GM12878 (cell line): Measurements from ENCODE around the gene CRAMP1. TPM values are rescaled to one million over a fixed set of nuclear protein-coding genes. Genes with fewer than 3 reads are reported as not detected.

Experiments
- ATAC-seq: fragments of 200-7000 bp; cut with Tn5 transposase; 3 replicates; pipeline ENCODE4 v1.9.1; 2020; ENCODE audit warnings: mild to moderate bottlenecking, moderate library complexity
- BruUV-seq: library from RNA; stranded (reverse); fragments of 400-500 nt; replicated peaks from 2 replicates; lab custom pipeline; 2021; lab: Mats Ljungman, UMichigan
- CTCF ChIA-PET: fragments of 300-600 bp; sonication (Branson Sonifier 250); formaldehyde crosslinking; extraction: SDS; loops from one replicate; lab custom pipeline; 2021; ENCODE audit warnings: inconsistent platforms; lab: Yijun Ruan, JAX
- POLR2A ChIA-PET: fragments of 350-600 bp; formaldehyde crosslinking; extraction: SDS; loops from one replicate; lab custom pipeline; 2021; ENCODE audit warnings: inconsistent platforms; lab: Charles Lee
- RAD21 ChIA-PET: fragments of 300-600 bp; sonication (Branson Sonifier 250); formaldehyde crosslinking; loops from one replicate; lab custom pipeline; 2023; ENCODE audit warnings: antibody characterized with exemption; ENCODE audit not compliant: unreplicated experiment; lab: Charles Lee
- SMC1A ChIA-PET: fragments of 300-600 bp; sonication (Branson Sonifier 250); formaldehyde crosslinking; loops from one replicate; lab custom pipeline; 2023; ENCODE audit not compliant: unreplicated experiment, uncharacterized antibody; lab: Charles Lee
- DNase-seq: peaks from one replicate; pipeline ENCODE4 v3.0.0-alpha.2; 2011; ENCODE audit warnings: low read depth, low spot score
- FAIRE-seq: peaks from 3 replicates; lab custom pipeline; 2011; peaks lifted over from hg19 to GRCh38; lab: Jason Lieb, UNC
- H2AFZ ChIP-seq: 2 replicates; pipeline ENCODE4 v1.6.0; 2011; ENCODE audit warnings: low read depth, low read length, control low read depth; ENCODE audit not compliant: control insufficient read depth
- H3K27ac ChIP-seq: 2 replicates; pipeline ENCODE4 v1.5.1; 2011; ENCODE audit warnings: control low read depth; ENCODE audit not compliant: control insufficient read depth, insufficient read depth
- H3K27me3 ChIP-seq, 2 experiments: replicated peaks in 1 of 2; 2 replicates each; pipeline versions ENCODE4 v1.6.0 to v1.6.1; 2011; ENCODE audit warnings: low read length in 1 of 2; ENCODE audit not compliant: control insufficient read depth in 2 of 2, insufficient read depth in 2 of 2
- H3K36me3 ChIP-seq, 2 experiments: 2 replicates each; pipeline ENCODE4 v1.5.1; 2011; ENCODE audit warnings: low read length in 1 of 2; ENCODE audit not compliant: control insufficient read depth in 2 of 2, insufficient read depth in 2 of 2
- H3K4me1 ChIP-seq: 2 replicates; pipeline ENCODE4 v1.6.1; 2011; ENCODE audit warnings: mild to moderate bottlenecking, low read length, moderate library complexity, mixed read lengths; ENCODE audit not compliant: control insufficient read depth, insufficient read depth
- H3K4me2 ChIP-seq: 2 replicates; pipeline ENCODE4 v1.6.0; 2011; ENCODE audit warnings: control low read depth; ENCODE audit not compliant: control insufficient read depth, insufficient read depth
- H3K4me3 ChIP-seq: fragments of 200-600 bp; sonication (generic); 2 replicates; pipeline ENCODE4 v1.5.1; 2016
- H3K79me2 ChIP-seq: 2 replicates; pipeline ENCODE4 v1.6.0; 2011; ENCODE audit warnings: low read length; ENCODE audit not compliant: control insufficient read depth, insufficient read depth
- H3K9ac ChIP-seq: 2 replicates; pipeline ENCODE4 v1.8.0; 2011; ENCODE audit warnings: low read length, control low read depth, mixed read lengths; ENCODE audit not compliant: control insufficient read depth, insufficient read depth
- H3K9me3 ChIP-seq: replicated peaks from 3 replicates; pipeline ENCODE4 v1.5.1; 2011; ENCODE audit warnings: mild to moderate bottlenecking, low read length; ENCODE audit not compliant: control insufficient read depth, insufficient read depth
- H4K20me1 ChIP-seq: 2 replicates; pipeline ENCODE4 v1.6.0; 2011; ENCODE audit not compliant: control insufficient read depth, insufficient read depth
- BACH1 ChIP-seq: fragments of 450-650 bp; IDR thresholded peaks from 2 replicates; pipeline ENCODE4 v1.6.1; 2017; ENCODE audit warnings: mild to moderate bottlenecking, borderline replicate concordance
- CEBPZ ChIP-seq: fragments of 150-350 bp; IDR thresholded peaks from 2 replicates; pipeline ENCODE4 v1.6.1; 2016; ENCODE audit warnings: low read depth, low read length
- CREB1 ChIP-seq: IDR thresholded peaks from 2 replicates; pipeline ENCODE4 v1.6.1; 2012; ENCODE audit warnings: low read depth, mild to moderate bottlenecking, inconsistent platforms
- ESRRA ChIP-seq: IDR thresholded peaks from 2 replicates; pipeline ENCODE4 v1.6.1; 2012; ENCODE audit warnings: mild to moderate bottlenecking, low read length, improper control_type of control experiment
- IKZF2 ChIP-seq, 2 experiments: fragments of 450-650 bp; IDR thresholded peaks; 2 replicates each; pipeline ENCODE4 v1.6.1; 2017; ENCODE audit warnings: mild to moderate bottlenecking in 2 of 2, moderate library complexity in 2 of 2
- NFIC ChIP-seq: IDR thresholded peaks from 2 replicates; pipeline ENCODE4 v1.6.1; 2012; ENCODE audit warnings: low read depth, mild to moderate bottlenecking, inconsistent platforms, low read length, moderate library complexity
- POLR2AphosphoS2 ChIP-seq: IDR thresholded peaks from 2 replicates; pipeline ENCODE4 v1.6.1; 2011; ENCODE audit warnings: low read depth, mild to moderate bottlenecking, low read length, improper control_type of control experiment, moderate library complexity
- RELB ChIP-seq: fragments of 450-650 bp; IDR thresholded peaks from 2 replicates; pipeline ENCODE4 v1.6.1; 2017; ENCODE audit warnings: low read depth, mild to moderate bottlenecking, moderate library complexity
- TBL1XR1 ChIP-seq: IDR thresholded peaks from 2 replicates; pipeline ENCODE4 v1.6.1; 2012; ENCODE audit warnings: low read depth, low read length, improper control_type of control experiment
- ZNF207 ChIP-seq: fragments of 450-650 bp; IDR thresholded peaks from 2 replicates; pipeline ENCODE4 v1.6.1; 2014; ENCODE audit warnings: antibody characterized with exemption, mild to moderate bottlenecking, borderline replicate concordance
- ZSCAN29 ChIP-seq: fragments of 450-650 bp; IDR thresholded peaks from 2 replicates; pipeline ENCODE4 v1.6.1; 2017; ENCODE audit warnings: mild to moderate bottlenecking, moderate library complexity
- WGBS: methylation state at CpG from one replicate; pipeline ENCODE4 v1.1.6; 2016; ENCODE audit warnings: low lambda C conversion rate; ENCODE audit not compliant: insufficient replicate concordance, insufficient coverage; ENCODE audit errors: missing lambda C conversion rate; 5-methylcytosine and 5-hydroxymethylcytosine counted together
- in situ Hi-C: fragments of 300-500 bp; cut with MboI; formaldehyde crosslinking; loops from 9 replicates; pipeline ENCODE4 v1.14.3; 2018; ENCODE audit warnings: mixed read lengths
- intact Hi-C: fragments of 100-400 bp; cut with micrococcal nuclease; formaldehyde crosslinking; loops from one replicate; pipeline ENCODE4 v1.14.2; 2022; ENCODE audit not compliant: unreplicated experiment
- polyA plus RNA-seq, 11 experiments: library from polyadenylated mRNA; depleted of rRNA in 4 of 11; unstranded in 6 of 11; stranded (reverse) in 5 of 11; fragments of >200 nt; fragmentation: Nextera tagmentation in 4 of 11; fragmentation: Illumina TruSeq in 1 of 11; extraction: Ambion mirVana in 4 of 11; extraction: Trizol in 1 of 11; gene quantifications; 1 replicate in 1 of 11; 2 replicates in 10 of 11; pipeline versions ENCODE4 v1.2.1 to v1.2.3, GENCODE V29; 2011 to 2016; ENCODE audit warnings: inconsistent platforms in 2 of 11, missing spikeins in 2 of 11, low read depth in 1 of 11
- total RNA-seq, 4 experiments: library from RNA; depleted of rRNA in 3 of 4; stranded (reverse); fragments of >200 nt in 3 of 4; fragmentation: Illumina TruSeq in 1 of 4; extraction: Trizol in 1 of 4; gene quantifications; 2 replicates each; pipeline versions ENCODE4 v1.2.1 to v1.2.3, GENCODE V29; 2013 to 2021

CRAMP1 gene
- total and polyA plus RNA-seq, 10 of the 15 experiments (the other 5 are each of a cell fraction or from before 2014, with no cell fraction given), result 0.37 to 9.8 (median 3.9) TPM

- H3K79me2 ChIP-seq, result no peaks in the 10 kb centered on the region
- WGBS, result 67% methylated on average over 16 of the region's 16 CpGs
- H3K9ac ChIP-seq, result no peak overlapping the region
- H3K27me3 ChIP-seq, result no peaks in the 10 kb centered on the region
- RAD21 ChIA-PET, result no interaction called here
- ATAC-seq (no peak), DNase-seq (no peak), FAIRE-seq (no peak)
- H2AFZ ChIP-seq, result no peak overlapping the region
- CTCF ChIA-PET, result no interaction called here
- no peaks in the 10 kb centered on the region for H3K4me1 ChIP-seq
- SMC1A ChIA-PET, result no interaction called here
- H3K9me3 ChIP-seq, result no peaks in the 10 kb centered on the region
- no peak overlapping the region for H3K27ac ChIP-seq
- H4K20me1 ChIP-seq, result no peaks in the 10 kb centered on the region
- intact Hi-C loops, result no loop called here
- no peaks in the 10 kb centered on the region for H3K36me3 ChIP-seq
- BruUV-seq, result no TSS peak
- no peak overlapping the region for H3K4me2 ChIP-seq
- no peak for TF ChIP-seq NFIC
- no peak for TF ChIP-seq POLR2AphosphoS2
- no peak for TF ChIP-seq IKZF2 (IDR thresholded peaks at IDR 0.05)
- no peak for TF ChIP-seq ESRRA
- no peak for TF ChIP-seq CREB1
- in situ Hi-C loops, result no loop called here
- H3K4me3 ChIP-seq, result no peak overlapping the region
- POLR2A ChIA-PET, result no interaction called here
Measured at GRCh38 chr16:1565083-1565805, 46.9 kb upstream of the CRAMP1 start.

GRCh38 chr16:1567988-1568387 is 44.2 kb upstream of the CRAMP1 start:
- in situ Hi-C loops, result no loop called here
- no peaks in the 10 kb centered on the region for H4K20me1 ChIP-seq
- H3K4me1 ChIP-seq, result no peaks in the 10 kb centered on the region
- 46% methylated on average over 13 of the region's 13 CpGs for WGBS
- no peak overlapping the region for H3K9ac ChIP-seq
- ATAC-seq (no peak), DNase-seq (no peak), FAIRE-seq (no peak)
- no peak overlapping the region for H3K4me3 ChIP-seq
- no peak overlapping the region for H2AFZ ChIP-seq
- no peak overlapping the region for H3K27ac ChIP-seq
- H3K9me3 ChIP-seq, result no peaks in the 10 kb centered on the region
- TF ChIP-seq RELB (no peak), TBL1XR1 (no peak), BACH1 (no peak), ZSCAN29 (no peak), CREB1 (no peak), CEBPZ (no peak), ZNF207 (no peak), POLR2AphosphoS2 (no peak)
- H3K27me3 ChIP-seq, result no peaks in the 10 kb centered on the region
- BruUV-seq, result no TSS peak
- CTCF ChIA-PET, result no interaction called here
- POLR2A ChIA-PET, result no interaction called here
- no peaks in the 10 kb centered on the region for H3K36me3 ChIP-seq
- no peaks in the 10 kb centered on the region for H3K79me2 ChIP-seq
- RAD21 ChIA-PET, result no interaction called here
- SMC1A ChIA-PET, result no interaction called here
- H3K4me2 ChIP-seq, result no peak overlapping the region
- intact Hi-C loops, result no loop called here
